ENCODE results near the gene ITSN1.

ITSN1 gene

GRCh38 chr21:33843216-33843615, 200.9 kb downstream of the ITSN1 start:
- no peak for TF ChIP-seq CTCF (IDR thresholded peaks at IDR 0.05; ENCODE audit: low read depth, low read length, missing control alignments)
- H3K27ac ChIP-seq, result no peak overlapping the region
- H3K4me3 ChIP-seq (ENCODE audit: low read depth, low read length), result no peak overlapping the region
- in situ Hi-C loops (cut with HindIII; ENCODE audit: low pct_ligation_motif_present, low sequenced_read_pairs), result no loop called here
- H3K27me3 ChIP-seq (replicated peaks), result no peaks in the 10 kb centered on the region
- H3K36me3 ChIP-seq (replicated peaks), result peaks cover 10% of the 10 kb centered on the region
- no peak for DNase-seq

- Histone ChIP-seq H3K27me3 (replicated peaks) (no peaks in the 10 kb centered on the region), H3K4me3 (ENCODE audit: low read depth, low read length) (no peak overlapping the region), H3K27ac (no peak overlapping the region), H3K36me3 (replicated peaks) (peaks cover 7% of the 10 kb centered on the region)
- in situ Hi-C loops (cut with HindIII; ENCODE audit: low pct_ligation_motif_present, low sequenced_read_pairs), result no loop called here
- TF ChIP-seq CTCF (IDR thresholded peaks at IDR 0.05; ENCODE audit: low read depth, low read length, missing control alignments), result no peak
- no peak for DNase-seq
These were observed 202.0 kb downstream of the ITSN1 start for GRCh38 chr21:33844104-33844889.

- TF ChIP-seq CTCF (IDR thresholded peaks at IDR 0.05; ENCODE audit: low read depth, low read length, missing control alignments), result no peak
These were observed 202.5 kb downstream of the ITSN1 start for GRCh38 chr21:33844890-33845205.

GRCh38 chr21:33846141-33846540, 203.8 kb downstream of the ITSN1 start:
- in situ Hi-C loops (cut with HindIII; ENCODE audit: low pct_ligation_motif_present, low sequenced_read_pairs), result no loop called here
- no peak overlapping the region for H3K27ac ChIP-seq
- H3K4me3 ChIP-seq (ENCODE audit: low read depth, low read length), result no peak overlapping the region
- H3K27me3 ChIP-seq (replicated peaks), result no peaks in the 10 kb centered on the region
- no peaks in the 10 kb centered on the region for H3K36me3 ChIP-seq (replicated peaks)
- TF ChIP-seq CTCF (IDR thresholded peaks at IDR 0.05; ENCODE audit: low read depth, low read length, missing control alignments), result no peak
- no peak for DNase-seq

More at GRCh38 chr21:33844890-33845205, 202.5 kb downstream of the ITSN1 start:
- DNase-seq, result no peak
- H3K27ac ChIP-seq, result no peak overlapping the region
- peaks cover 1% of the 10 kb centered on the region for H3K36me3 ChIP-seq (replicated peaks)
- no peaks in the 10 kb centered on the region for H3K27me3 ChIP-seq (replicated peaks)
- no peak overlapping the region for H3K4me3 ChIP-seq (ENCODE audit: low read depth, low read length)
- in situ Hi-C loops (cut with HindIII; ENCODE audit: low pct_ligation_motif_present, low sequenced_read_pairs), result no loop called here

- DNase-seq, result no peak
- H3K4me3 ChIP-seq (ENCODE audit: low read depth, low read length), result no peak overlapping the region
- H3K36me3 ChIP-seq (replicated peaks), result no peaks in the 10 kb centered on the region
- TF ChIP-seq CTCF (IDR thresholded peaks at IDR 0.05; ENCODE audit: low read depth, low read length, missing control alignments), result no peak
- no peak overlapping the region for H3K27ac ChIP-seq
- in situ Hi-C loops (cut with HindIII; ENCODE audit: low pct_ligation_motif_present, low sequenced_read_pairs), result no loop called here
- H3K27me3 ChIP-seq (replicated peaks), result no peaks in the 10 kb centered on the region
These were observed 205.4 kb downstream of the ITSN1 start for GRCh38 chr21:33847588-33848248.
